SU-DHL-6 (cell line): ENCODE data around the gene SLC12A8.

Experiments used
- H2AFZ ChIP-seq: fragments of 200-600 bp; sonication (generic); 2 replicates; pipeline ENCODE4 v1.6.1; 2014; ENCODE audit warnings: low read depth, mild to moderate bottlenecking, moderate library complexity, mixed read lengths, antibody characterized with exemption, low read length; ENCODE audit not compliant: severe bottlenecking
- H3F3A ChIP-seq: fragments of 200-600 bp; shearing (Covaris generic); 2 replicates; pipeline ENCODE4 v1.6.0; 2016; ENCODE audit warnings: antibody characterized with exemption, mild to moderate bottlenecking; ENCODE audit not compliant: insufficient read depth
- H3K27ac ChIP-seq: fragments of 200-600 bp; sonication (generic); 2 replicates; pipeline ENCODE4 v1.5.1; 2016; ENCODE audit warnings: low read depth, mild to moderate bottlenecking, low read length, moderate library complexity, mixed read lengths
- H3K27me3 ChIP-seq: fragments of 200-600 bp; sonication (generic), shearing (Covaris generic); 2 replicates; pipeline ENCODE4 v1.6.0; 2014; ENCODE audit warnings: mild to moderate bottlenecking, low read length
- H3K36me3 ChIP-seq: fragments of 200-600 bp; sonication (generic); 2 replicates; pipeline ENCODE4 v1.6.1; 2014; ENCODE audit warnings: mild to moderate bottlenecking, low read length, mixed read lengths
- H3K4me2 ChIP-seq: fragments of 300-600, 200-600 bp; shearing (Covaris generic), sonication (generic); 2 replicates; pipeline ENCODE4 v1.6.0; 2014; ENCODE audit warnings: low read length, low read depth, mild to moderate bottlenecking; ENCODE audit not compliant: poor library complexity, severe bottlenecking
- H3K4me3 ChIP-seq: fragments of 200-600 bp; sonication (generic); 2 replicates; pipeline ENCODE4 v1.5.1; 2014; ENCODE audit warnings: antibody characterized with exemption, low read length, mild to moderate bottlenecking, mixed read lengths; ENCODE audit not compliant: insufficient read depth, poor library complexity, severe bottlenecking
- H3K79me2 ChIP-seq: fragments of 200-600 bp; sonication (generic); 2 replicates; pipeline ENCODE4 v1.6.1; 2014; ENCODE audit warnings: mild to moderate bottlenecking, low read length, moderate library complexity; ENCODE audit not compliant: insufficient read depth
- H3K9ac ChIP-seq: fragments of 200-600 bp; sonication (generic); 2 replicates; pipeline ENCODE4 v1.7.0; 2014; ENCODE audit warnings: mild to moderate bottlenecking, low read length
- H3K9me2 ChIP-seq: fragments of 200-600 bp; sonication (generic); replicated peaks from 2 replicates; pipeline ENCODE4 v1.6.1; 2014; ENCODE audit warnings: low read length; ENCODE audit not compliant: insufficient read depth
- H3K9me3 ChIP-seq: fragments of 200-600 bp; sonication (generic); 2 replicates; pipeline ENCODE4 v1.6.1; 2014; ENCODE audit warnings: low read length, mixed read lengths; ENCODE audit not compliant: insufficient read depth
- H4K20me1 ChIP-seq: fragments of 200-600 bp; sonication (generic); 2 replicates; pipeline ENCODE4 v1.6.1; 2014; ENCODE audit warnings: low read depth, mild to moderate bottlenecking, antibody characterized with exemption, low read length, moderate library complexity, mixed read lengths
- EZH2phosphoT487 ChIP-seq: fragments of 200-600 bp; sonication (generic), shearing (Covaris generic); conservative IDR thresholded peaks from 2 replicates; pipeline ENCODE4 v1.6.1; 2018; ENCODE audit warnings: mild to moderate bottlenecking, antibody characterized with exemption, low read length, moderate library complexity, mixed read lengths
- TF ChIP-seq, protein P1 (sequence below): fragments of 200-600 bp; sonication (generic); IDR thresholded peaks from one replicate; pipeline ENCODE4 v1.5.1; 2017; ENCODE audit warnings: antibody characterized with exemption, mild to moderate bottlenecking, low read length, moderate library complexity; ENCODE audit not compliant: insufficient read depth, poor library complexity, severe bottlenecking

Gene SLC12A8

DNA sequence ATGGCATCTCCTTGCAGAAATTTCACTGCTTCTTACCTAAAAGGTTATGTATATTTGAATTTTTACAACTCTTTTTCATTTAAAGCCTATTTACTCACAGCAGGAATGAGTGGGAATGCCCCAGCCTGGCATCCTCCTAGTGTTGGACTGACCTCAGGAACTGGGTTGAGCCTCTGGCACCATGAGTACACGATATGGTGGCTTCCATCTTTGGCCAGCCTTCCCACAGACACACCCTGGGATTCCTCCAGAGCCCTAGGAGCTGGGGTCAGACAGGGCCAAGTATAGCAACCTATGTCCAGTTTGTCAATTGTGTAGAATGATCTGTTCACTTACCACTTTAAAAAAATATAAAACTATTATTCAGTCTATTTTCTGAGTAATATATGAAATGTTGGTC lies 99.6 kb downstream of the SLC12A8 start:
- no peaks in the 10 kb centered on the region for H3K79me2 ChIP-seq
- no peak overlapping the region for H3K27ac ChIP-seq
- no peaks in the 10 kb centered on the region for H3K9me3 ChIP-seq
- H3K9ac ChIP-seq: no peak overlapping the region
- no peak overlapping the region for H3K4me3 ChIP-seq
- no peaks in the 10 kb centered on the region for H4K20me1 ChIP-seq
- no peaks in the 10 kb centered on the region for H3K27me3 ChIP-seq
- H3K9me2 ChIP-seq: no peaks in the 10 kb centered on the region
- no peaks in the 10 kb centered on the region for H3K36me3 ChIP-seq
- no peaks in the 10 kb centered on the region for H3F3A ChIP-seq
- H2AFZ ChIP-seq: no peak overlapping the region
- H3K4me2 ChIP-seq: no peak overlapping the region
- no peak for TF ChIP-seq EZH2phosphoT487

DNA sequence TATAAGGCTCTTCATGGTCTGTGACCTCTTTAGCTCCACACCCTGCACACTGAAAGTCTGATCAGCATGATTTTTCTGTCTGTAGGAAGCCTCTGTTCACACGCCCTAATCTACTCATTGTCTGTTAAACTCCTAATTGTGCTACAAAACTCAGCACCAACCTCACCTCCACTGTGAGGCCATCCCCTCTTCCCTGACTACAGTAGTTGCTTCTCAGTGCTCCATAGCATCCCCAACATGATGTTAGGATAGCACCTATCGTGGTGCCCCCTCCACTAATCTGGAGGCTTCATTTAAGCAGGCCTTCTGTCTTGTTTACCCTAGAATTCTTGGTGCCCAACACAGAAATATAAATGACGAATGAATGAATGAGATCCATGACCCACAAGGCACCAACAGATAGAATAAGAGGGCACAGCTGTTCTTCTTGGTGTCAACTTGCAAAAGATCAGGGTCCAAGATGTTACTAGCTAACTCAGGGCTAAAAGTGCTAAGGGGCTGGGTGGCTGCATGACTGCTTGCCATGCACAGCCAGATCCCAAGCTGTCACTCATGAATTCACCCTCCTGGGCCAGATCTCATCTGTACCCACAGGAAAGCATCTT lies 101.6 kb downstream of the SLC12A8 start:
- Histone ChIP-seq H3K9me2 (no peaks in the 10 kb centered on the region), H2AFZ (no peak overlapping the region), H3K4me3 (no peak overlapping the region), H3K4me2 (no peak overlapping the region), H3K79me2 (no peaks in the 10 kb centered on the region), H3K9me3 (no peaks in the 10 kb centered on the region), H3K36me3 (no peaks in the 10 kb centered on the region), H3K9ac (no peak overlapping the region), H3K27ac (no peak overlapping the region), H4K20me1 (no peaks in the 10 kb centered on the region), H3K27me3 (no peaks in the 10 kb centered on the region), H3F3A (no peaks in the 10 kb centered on the region)
- TF ChIP-seq, protein P1, sequence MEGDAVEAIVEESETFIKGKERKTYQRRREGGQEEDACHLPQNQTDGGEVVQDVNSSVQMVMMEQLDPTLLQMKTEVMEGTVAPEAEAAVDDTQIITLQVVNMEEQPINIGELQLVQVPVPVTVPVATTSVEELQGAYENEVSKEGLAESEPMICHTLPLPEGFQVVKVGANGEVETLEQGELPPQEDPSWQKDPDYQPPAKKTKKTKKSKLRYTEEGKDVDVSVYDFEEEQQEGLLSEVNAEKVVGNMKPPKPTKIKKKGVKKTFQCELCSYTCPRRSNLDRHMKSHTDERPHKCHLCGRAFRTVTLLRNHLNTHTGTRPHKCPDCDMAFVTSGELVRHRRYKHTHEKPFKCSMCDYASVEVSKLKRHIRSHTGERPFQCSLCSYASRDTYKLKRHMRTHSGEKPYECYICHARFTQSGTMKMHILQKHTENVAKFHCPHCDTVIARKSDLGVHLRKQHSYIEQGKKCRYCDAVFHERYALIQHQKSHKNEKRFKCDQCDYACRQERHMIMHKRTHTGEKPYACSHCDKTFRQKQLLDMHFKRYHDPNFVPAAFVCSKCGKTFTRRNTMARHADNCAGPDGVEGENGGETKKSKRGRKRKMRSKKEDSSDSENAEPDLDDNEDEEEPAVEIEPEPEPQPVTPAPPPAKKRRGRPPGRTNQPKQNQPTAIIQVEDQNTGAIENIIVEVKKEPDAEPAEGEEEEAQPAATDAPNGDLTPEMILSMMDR: no peak

DNA sequence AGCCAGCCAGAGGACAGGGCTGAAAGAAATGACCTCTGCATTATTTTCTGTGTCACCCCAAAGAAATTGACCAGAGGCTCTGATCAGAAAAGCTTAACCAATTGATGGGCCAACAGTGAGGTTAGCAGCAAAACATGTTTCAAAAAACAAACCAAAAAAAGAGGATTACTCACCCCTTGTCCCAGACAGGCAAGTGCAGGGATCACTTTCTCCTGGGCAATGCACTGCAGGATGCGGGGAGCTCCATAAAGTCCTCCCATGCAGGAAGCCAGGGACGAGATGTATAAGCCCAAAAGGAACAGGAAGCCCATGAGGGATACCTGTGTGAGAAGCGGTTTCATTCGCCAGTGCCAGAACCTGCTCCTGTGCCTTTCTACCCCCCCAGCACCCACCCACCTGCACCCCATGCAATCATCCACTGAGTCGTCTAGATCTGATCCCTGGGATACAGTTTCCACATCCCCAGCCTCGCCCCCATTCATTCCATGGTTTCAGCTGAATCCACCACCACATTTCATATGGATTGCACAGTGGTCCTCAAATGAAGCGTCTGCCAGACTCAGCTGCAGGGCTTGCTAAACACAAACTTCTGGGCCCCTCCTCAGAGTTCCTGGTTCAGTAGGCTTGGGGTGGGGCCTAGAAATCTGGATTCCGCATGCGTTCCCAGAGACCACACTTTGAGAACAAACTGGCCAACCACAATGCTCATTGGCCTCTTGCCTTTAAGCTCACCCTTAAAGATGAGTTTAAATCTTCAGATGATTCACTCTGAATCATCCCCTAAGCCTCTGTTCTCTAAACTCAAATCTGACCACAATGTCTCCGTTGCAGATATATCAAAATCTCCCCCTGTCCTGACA lies 102.3 kb downstream of the SLC12A8 start:
- Histone ChIP-seq H3K27ac (no peak overlapping the region), H3K79me2 (no peaks in the 10 kb centered on the region), H2AFZ (no peak overlapping the region), H3K27me3 (no peaks in the 10 kb centered on the region), H3K9me2 (no peaks in the 10 kb centered on the region), H3K9me3 (no peaks in the 10 kb centered on the region), H3K4me2 (no peak overlapping the region), H3K4me3 (no peak overlapping the region), H3F3A (no peaks in the 10 kb centered on the region), H3K36me3 (no peaks in the 10 kb centered on the region), H4K20me1 (no peaks in the 10 kb centered on the region), H3K9ac (no peak overlapping the region)
- no peak for TF ChIP-seq EZH2phosphoT487
- TF ChIP-seq, protein P1: no peak

DNA sequence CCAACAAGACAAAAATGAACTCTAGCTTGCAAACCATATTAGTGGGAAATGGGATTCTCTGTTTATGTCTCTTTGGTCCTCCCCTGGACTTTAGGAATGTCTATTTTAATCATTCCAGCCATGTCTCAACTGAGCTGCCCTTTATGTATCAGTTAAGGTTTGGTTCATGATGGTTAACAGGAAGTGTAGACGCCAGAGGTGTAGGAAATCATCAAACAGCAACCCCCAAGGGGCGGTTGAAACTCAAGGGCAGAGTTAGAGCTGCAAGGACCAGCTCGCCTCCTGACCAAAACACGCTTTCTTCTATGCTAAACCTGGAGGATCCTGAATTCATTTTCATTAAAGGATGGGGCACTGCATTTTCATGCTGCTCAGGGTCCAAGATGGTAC lies 103.0 kb downstream of the SLC12A8 start:
- H3K9me2 ChIP-seq: no peaks in the 10 kb centered on the region
- H3K36me3 ChIP-seq: no peaks in the 10 kb centered on the region
- no peak overlapping the region for H3K4me3 ChIP-seq
- no peak overlapping the region for H2AFZ ChIP-seq
- H3K27ac ChIP-seq: no peak overlapping the region
- H3K9me3 ChIP-seq: no peaks in the 10 kb centered on the region
- no peaks in the 10 kb centered on the region for H4K20me1 ChIP-seq
- TF ChIP-seq, protein P1: no peak
- TF ChIP-seq EZH2phosphoT487: no peak
- no peaks in the 10 kb centered on the region for H3F3A ChIP-seq
- H3K9ac ChIP-seq: no peak overlapping the region
- no peaks in the 10 kb centered on the region for H3K79me2 ChIP-seq
- no peak overlapping the region for H3K4me2 ChIP-seq
- no peaks in the 10 kb centered on the region for H3K27me3 ChIP-seq
